Sigmoid colon (tissue), 4 donors: ENCODE measurements around the gene NFATC2IP.

Experiments used
- EP300 ChIP-seq, 4 donors: sonication (generic); formaldehyde crosslinking; IDR thresholded peaks; one replicate each; pipeline ENCODE4 v1.6.1; 2017; ENCODE audit warnings: antibody characterized with exemption in 4 of 4
- POLR2A ChIP-seq, 2 donors: fragments of 450-650 bp; IDR thresholded peaks; one replicate each; pipeline ENCODE4 v1.6.1; 2016; ENCODE audit warnings: antibody characterized with exemption in 2 of 2, mild to moderate bottlenecking in 2 of 2, moderate library complexity in 2 of 2
- POLR2AphosphoS5 ChIP-seq, 4 donors: sonication (generic); formaldehyde crosslinking; IDR thresholded peaks; one replicate each; pipeline ENCODE4 v1.6.1; 2017; ENCODE audit warnings: antibody characterized with exemption in 4 of 4
- TF ChIP-seq, protein P1 (sequence below), 4 experiments: fragments of 450-650 bp in 3 of 4; fragments of 200-600 bp in 1 of 4; IDR thresholded peaks; one replicate each; pipeline ENCODE4 v1.5.1; 2016 to 2019; ENCODE audit warnings: antibody characterized with exemption in 4 of 4, mild to moderate bottlenecking in 3 of 4, moderate library complexity in 2 of 4

DNA sequence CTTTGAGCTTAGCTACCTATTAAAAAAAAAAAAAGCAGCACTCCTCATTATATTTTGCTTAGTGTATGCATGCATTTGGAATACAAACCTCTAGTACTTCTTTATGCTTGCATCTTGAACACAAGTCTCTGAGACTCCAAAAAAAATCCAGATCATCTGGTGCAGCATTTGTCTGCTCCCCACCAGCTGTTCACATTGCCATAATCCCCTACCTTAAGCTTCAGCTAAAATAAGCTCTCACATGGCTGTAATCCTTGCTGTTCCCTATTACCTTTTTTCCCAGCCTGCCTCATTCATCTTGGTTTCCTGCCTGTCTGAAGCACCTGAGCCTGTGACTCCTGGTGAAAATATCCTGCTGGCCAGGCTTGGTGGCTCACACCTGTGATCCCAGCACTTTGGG, 7.5 kb upstream of the NFATC2IP start:
- TF ChIP-seq POLR2A (IDR thresholded peaks at IDR 0.05), result no peak
- TF ChIP-seq EP300 (IDR thresholded peaks at IDR 0.05), result no peak
- TF ChIP-seq, protein P1, sequence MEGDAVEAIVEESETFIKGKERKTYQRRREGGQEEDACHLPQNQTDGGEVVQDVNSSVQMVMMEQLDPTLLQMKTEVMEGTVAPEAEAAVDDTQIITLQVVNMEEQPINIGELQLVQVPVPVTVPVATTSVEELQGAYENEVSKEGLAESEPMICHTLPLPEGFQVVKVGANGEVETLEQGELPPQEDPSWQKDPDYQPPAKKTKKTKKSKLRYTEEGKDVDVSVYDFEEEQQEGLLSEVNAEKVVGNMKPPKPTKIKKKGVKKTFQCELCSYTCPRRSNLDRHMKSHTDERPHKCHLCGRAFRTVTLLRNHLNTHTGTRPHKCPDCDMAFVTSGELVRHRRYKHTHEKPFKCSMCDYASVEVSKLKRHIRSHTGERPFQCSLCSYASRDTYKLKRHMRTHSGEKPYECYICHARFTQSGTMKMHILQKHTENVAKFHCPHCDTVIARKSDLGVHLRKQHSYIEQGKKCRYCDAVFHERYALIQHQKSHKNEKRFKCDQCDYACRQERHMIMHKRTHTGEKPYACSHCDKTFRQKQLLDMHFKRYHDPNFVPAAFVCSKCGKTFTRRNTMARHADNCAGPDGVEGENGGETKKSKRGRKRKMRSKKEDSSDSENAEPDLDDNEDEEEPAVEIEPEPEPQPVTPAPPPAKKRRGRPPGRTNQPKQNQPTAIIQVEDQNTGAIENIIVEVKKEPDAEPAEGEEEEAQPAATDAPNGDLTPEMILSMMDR (IDR thresholded peaks at IDR 0.05), result no peak
- TF ChIP-seq POLR2AphosphoS5 (IDR thresholded peaks at IDR 0.05), result no peak
